ENCODE measurements around the gene AAGAB.
"Not testable (repeated sequence)": the region's sequence is repeated elsewhere in the genome, so short reads cannot be mapped to it uniquely, and the experiment has no call there.

Gene AAGAB

DNA sequence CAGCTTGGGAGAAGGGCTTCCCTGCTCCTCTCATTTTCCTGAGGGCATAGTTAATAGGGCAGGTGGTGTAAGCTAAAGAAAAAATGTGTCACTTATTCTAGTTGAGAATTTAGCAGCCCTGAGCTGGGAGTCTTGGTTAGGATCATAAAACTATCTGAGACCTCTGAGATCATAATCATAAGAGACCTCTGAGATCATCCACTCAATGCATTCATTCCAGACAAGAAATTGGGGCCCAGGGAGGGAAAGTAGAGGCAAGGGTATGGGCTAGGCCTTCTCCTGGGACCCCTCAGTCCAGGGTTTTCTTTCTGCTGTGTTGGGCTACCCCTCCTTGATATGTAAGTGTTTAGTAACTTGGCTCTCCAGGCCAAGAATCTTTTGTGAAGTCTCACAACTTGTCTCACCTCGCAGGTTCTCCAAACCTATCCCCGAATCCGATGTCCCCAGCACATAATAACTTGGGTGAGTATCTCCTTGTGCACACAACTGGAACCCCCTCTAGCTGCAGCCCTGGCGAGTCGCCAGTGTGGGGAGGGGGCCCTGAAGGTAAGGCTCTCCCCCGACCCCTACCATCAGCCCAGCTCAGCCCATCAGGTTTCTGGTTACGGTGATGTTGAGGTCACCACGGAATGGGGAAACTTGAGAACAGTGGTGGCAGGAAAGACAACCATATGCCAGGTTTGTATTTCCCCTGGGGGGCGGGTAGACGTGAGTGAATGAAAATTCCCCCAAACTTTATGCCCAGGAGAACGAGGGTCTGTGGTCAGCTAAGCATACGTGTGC is 84.1 kb downstream of the AAGAB start:
- DNase-seq = no peak

GRCh38 chr15:67168694-67169093 is 85.8 kb downstream of the AAGAB start:
- DNase-seq = no peak

DNA sequence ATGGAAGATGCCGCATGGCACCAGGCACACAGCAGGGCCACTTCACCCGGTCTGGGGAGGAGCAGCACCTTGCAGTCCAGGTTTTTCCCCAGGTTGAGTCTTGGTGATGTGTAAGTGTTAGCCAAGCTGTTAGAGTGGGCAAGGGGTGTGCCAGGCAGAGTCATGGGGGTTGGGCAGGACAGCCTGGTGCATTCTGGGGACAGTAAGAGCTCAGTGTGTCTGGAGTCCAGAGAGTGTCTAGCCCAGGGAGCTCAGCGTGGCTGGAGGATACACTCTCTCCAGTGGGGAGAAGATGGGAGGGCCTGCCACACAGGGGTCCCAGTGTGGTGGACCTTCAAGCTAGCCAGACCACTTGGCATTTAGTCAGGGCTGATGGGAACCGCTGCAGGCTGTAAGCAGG is 87.4 kb downstream of the AAGAB start:
- DNase-seq = no peak

DNA sequence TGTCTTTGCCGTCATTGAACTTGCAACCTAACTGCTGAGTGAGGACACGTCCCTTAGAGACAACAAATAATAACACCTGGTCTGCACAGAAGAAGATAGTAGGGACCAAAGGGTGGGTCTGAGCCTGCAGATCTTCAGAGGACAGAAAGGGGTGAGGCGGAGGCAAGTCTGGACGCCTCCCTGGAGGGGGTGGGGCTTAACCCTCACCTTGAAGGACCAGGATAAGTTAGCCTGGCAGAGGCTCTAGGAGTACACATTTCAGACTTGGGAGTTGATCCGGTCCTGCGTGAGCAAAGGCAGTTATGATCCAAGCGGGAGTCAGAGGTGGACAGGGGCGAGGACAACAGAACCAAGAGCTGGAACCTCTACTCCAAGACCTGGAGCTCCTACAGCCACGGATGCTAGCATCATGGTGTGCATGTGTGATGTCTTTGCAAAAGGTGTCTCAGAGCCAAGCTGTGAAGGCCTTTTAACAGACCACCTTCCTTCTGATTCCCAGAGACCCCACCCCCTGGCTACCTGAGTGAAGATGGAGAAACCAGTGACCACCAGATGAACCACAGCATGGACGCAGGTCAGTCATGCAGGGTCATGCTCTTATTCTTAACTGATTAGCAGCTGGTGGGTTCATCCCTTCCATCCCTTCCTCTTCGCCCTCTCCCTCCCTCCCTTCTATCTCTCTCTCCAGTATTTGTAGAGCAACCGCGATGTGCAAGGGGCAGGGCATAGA is 88.0 kb downstream of the AAGAB start:
- no peak for DNase-seq

DNA sequence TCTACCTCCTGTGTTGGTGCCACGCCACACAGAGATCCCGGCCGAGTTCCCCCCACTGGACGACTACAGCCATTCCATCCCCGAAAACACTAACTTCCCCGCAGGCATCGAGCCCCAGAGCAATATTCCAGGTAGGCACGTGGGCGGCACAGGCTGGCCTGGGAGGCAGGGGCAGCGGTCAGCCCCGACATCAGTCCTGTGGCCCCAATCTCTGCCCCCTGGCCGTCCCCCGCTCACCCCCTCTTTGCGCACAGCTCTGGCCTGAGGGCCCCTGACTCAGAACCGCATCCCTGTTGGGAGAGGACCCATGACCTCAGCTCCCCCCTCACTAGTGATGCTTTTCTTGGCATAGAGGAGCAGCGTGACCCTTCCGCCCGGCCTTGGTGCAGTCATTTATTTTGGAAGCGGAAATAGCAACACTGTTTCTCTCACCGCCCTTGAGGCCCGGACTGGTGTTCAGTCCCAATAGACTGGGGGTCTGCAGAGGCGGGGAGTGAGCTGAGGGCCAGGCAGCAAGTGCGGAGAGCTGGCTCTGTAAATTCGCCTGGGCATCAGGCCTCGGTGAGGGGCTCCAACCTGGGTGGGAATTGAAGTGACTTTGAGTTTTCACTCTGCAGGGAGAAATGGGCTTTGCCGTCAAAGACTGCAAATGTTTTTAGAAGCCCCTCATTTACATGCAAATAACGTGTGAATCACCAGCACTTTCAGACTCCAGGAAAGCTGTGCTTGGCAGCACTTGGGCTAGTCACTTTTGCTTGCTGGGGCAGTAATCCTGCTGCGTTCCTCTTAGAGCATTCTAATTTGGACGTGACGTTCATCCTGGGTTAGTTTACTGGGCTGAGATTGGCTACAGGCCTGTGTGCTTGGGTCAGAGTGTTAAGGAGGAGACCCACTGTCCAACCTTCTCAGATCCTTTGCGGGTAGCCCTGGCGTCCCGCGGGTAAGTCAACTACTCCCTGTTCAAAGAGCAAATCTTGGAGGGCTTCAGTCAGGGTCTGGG is 88.9 kb downstream of the AAGAB start:
- no peak for DNase-seq

- no peak for DNase-seq
These were observed 89.6 kb downstream of the AAGAB start for GRCh38 chr15:67164811-67165253.

DNA sequence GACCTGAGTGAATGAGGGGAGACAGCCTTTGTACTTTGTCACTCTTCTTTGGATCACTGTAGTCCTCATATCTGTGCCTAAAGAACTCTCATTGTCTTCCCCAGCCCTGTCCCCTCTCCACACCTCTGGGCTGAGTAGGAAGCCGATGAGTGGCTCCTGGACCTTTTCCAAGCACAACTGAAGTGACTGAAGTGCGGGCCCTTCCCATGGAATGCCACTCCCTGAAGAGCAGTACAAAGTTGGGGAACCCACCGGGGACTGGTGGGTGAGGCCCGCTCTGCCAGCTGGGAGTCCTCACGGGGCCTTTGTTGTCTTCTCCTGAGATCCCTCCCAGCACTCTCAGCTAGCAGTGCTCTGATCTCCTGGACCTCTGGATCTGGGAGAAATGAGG is 90.1 kb downstream of the AAGAB start:
- DNase-seq = no peak

GRCh38 chr15:67163180-67163579 is 91.3 kb downstream of the AAGAB start:
- no peak for DNase-seq

DNA sequence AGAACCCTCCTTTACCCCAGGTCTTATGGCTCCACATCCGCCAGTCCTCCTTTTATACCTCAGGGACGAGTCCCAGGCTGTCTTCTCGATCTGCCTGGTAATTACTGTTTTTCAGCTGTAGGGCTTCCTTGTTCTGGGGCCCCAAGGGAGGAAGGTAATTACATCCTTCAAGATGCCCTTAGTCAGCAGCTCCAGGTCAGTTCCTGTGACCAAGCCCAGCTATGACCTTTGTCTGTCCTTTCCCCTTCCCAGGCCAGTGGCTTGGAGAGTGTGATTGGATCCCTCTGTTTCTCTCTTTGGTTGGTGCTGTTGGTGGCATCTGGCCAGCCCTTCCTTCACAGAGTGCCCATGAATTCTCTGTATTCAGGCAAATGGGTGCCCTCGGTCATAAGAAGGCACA is 92.6 kb downstream of the AAGAB start:
- no peak for DNase-seq

- DNase-seq = no peak
These were observed 93.0 kb downstream of the AAGAB start for GRCh38 chr15:67161412-67161811.

GRCh38 chr15:67158367-67158766 is 96.1 kb downstream of the AAGAB start:
- DNase-seq = no peak

- no peak for DNase-seq
These were observed 96.8 kb downstream of the AAGAB start for GRCh38 chr15:67157521-67158252.

- no peak for DNase-seq
These were observed 97.6 kb downstream of the AAGAB start for GRCh38 chr15:67156834-67157233.

DNA sequence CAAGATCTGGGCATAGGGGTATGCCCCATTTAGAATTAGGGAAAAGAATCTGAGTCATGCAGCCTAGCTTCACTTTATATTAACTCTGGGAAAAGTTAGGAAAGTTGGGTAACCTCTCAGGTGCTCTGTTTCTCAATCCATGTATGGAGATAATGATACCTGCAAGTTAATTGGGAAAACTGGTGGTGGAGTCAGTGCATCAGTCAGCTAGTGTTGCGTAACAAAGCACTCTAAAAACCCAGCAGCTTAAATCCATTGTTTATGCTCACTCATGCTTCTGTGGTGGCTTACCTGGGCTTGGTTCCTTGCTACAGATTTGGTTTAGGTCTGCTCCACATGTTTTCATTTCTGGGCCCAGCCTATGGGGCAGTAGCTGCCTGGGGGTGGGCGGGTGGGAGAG is 98.0 kb downstream of the AAGAB start:
- DNase-seq = no peak

GRCh38 chr15:67154249-67154648 is 100.2 kb downstream of the AAGAB start:
- DNase-seq = no peak

- not testable (repeated sequence) for DNase-seq
These were observed 101.4 kb downstream of the AAGAB start for GRCh38 chr15:67153044-67153443.

DNA sequence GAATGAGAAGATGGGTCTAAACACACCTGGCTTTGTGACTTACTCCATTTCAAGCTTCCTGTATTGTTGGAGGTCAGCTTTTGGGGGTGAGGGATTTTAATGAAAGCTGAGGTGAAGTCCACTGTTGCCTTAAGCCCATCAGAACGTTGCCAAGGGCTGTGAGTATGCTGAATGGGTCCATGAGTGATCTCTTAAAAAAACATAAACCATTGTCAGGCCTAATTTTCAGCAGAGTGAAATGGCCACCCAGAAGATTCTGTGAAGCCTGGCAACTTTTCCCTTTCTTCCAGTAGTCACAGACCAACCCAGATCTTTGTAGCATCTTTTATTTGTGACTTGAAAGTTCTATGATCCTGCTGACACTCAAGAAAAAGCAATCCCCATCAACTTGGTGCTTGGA is 102.0 kb downstream of the AAGAB start:
- DNase-seq = no peak

All from CD4-positive, alpha-beta T cell treated with Interferon gamma for 1 hour (primary cell).